GM12878 (cell line): Measurements from ENCODE around the gene DLX5. TPM values are rescaled to one million over a fixed set of nuclear protein-coding genes. Genes with fewer than 3 reads are reported as not detected.

Source experiments
- ELK1 ChIP-seq: IDR thresholded peaks from 2 replicates; pipeline ENCODE4 v1.6.1; 2012; ENCODE audit warnings: low read depth, low read length, improper control_type of control experiment
- KAT2A ChIP-seq: conservative IDR thresholded peaks from 2 replicates; pipeline ENCODE4 v1.6.1; 2011; ENCODE audit warnings: low read depth, low read length; ENCODE audit not compliant: control insufficient read depth
- TCF3 ChIP-seq: IDR thresholded peaks from 2 replicates; pipeline ENCODE4 v1.6.1; 2012; ENCODE audit warnings: low read depth, mild to moderate bottlenecking, low read length, borderline replicate concordance; ENCODE audit not compliant: insufficient read depth
- polyA plus RNA-seq, 11 experiments: library from polyadenylated mRNA; depleted of rRNA in 4 of 11; unstranded in 6 of 11; stranded (reverse) in 5 of 11; fragments of >200 nt; fragmentation: Nextera tagmentation in 4 of 11; fragmentation: Illumina TruSeq in 1 of 11; extraction: Ambion mirVana in 4 of 11; extraction: Trizol in 1 of 11; gene quantifications; 1 replicate in 1 of 11; 2 replicates in 10 of 11; pipeline versions ENCODE4 v1.2.1 to v1.2.3, GENCODE V29; 2011 to 2016; ENCODE audit warnings: inconsistent platforms in 2 of 11, missing spikeins in 2 of 11, low read depth in 1 of 11
- total RNA-seq, 4 experiments: library from RNA; depleted of rRNA in 3 of 4; stranded (reverse); fragments of >200 nt in 3 of 4; fragmentation: Illumina TruSeq in 1 of 4; extraction: Trizol in 1 of 4; gene quantifications; 2 replicates each; pipeline versions ENCODE4 v1.2.1 to v1.2.3, GENCODE V29; 2013 to 2021
- TF ChIP-seq, protein P1 (sequence below): IDR thresholded peaks from 2 replicates; pipeline ENCODE4 v1.6.1; 2012; ENCODE audit warnings: improper control_type of control experiment, low read depth, low read length; ENCODE audit not compliant: insufficient replicate concordance

Gene DLX5
- total and polyA plus RNA-seq, 10 of the 15 experiments (the other 5 are each of a cell fraction or from before 2014, with no cell fraction given), result not detected

DNA sequence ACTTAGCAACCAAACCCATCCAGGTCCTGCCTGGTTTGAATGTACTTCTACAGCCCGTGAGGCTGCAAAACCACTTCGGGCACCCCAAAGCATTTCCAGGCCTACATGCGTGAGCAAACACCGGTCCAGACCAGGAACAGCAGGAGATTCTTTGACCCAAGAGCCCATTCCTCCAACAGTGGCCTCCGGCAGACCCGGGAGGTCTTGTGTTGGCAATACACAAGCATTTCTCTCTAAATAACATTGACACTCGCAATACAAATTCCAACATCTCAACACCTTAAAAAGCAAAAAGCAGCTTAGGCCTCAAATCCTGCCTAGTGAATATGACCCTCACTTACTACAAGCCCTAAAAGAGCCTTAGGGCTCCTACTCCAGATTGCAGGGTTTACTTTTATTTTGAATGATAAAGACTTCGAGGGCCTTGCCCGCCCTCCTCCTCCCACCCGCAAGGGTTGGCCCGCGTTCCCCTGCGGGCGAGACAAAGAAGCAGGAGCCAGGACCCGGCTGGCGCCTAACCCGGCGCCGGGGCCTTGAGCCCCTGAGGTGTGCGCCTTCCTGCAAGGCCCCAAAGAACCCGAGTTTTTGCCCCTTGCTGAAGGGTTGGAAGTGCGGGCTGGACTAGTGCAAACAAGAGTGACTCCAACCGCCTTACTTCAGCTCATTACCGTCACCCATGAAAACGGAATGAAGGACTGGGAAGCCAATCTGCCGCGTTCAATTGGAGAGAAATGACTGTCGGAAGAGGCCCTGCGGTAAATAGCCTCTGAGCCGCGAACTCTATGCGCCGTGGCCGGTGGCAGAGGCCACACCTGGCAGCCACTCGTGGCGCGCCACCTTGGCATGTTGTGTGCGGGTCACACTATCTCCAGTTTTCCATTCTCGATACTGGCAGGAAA lies 22.7 kb downstream of the DLX5 start (continued):
- TF ChIP-seq, protein P1, sequence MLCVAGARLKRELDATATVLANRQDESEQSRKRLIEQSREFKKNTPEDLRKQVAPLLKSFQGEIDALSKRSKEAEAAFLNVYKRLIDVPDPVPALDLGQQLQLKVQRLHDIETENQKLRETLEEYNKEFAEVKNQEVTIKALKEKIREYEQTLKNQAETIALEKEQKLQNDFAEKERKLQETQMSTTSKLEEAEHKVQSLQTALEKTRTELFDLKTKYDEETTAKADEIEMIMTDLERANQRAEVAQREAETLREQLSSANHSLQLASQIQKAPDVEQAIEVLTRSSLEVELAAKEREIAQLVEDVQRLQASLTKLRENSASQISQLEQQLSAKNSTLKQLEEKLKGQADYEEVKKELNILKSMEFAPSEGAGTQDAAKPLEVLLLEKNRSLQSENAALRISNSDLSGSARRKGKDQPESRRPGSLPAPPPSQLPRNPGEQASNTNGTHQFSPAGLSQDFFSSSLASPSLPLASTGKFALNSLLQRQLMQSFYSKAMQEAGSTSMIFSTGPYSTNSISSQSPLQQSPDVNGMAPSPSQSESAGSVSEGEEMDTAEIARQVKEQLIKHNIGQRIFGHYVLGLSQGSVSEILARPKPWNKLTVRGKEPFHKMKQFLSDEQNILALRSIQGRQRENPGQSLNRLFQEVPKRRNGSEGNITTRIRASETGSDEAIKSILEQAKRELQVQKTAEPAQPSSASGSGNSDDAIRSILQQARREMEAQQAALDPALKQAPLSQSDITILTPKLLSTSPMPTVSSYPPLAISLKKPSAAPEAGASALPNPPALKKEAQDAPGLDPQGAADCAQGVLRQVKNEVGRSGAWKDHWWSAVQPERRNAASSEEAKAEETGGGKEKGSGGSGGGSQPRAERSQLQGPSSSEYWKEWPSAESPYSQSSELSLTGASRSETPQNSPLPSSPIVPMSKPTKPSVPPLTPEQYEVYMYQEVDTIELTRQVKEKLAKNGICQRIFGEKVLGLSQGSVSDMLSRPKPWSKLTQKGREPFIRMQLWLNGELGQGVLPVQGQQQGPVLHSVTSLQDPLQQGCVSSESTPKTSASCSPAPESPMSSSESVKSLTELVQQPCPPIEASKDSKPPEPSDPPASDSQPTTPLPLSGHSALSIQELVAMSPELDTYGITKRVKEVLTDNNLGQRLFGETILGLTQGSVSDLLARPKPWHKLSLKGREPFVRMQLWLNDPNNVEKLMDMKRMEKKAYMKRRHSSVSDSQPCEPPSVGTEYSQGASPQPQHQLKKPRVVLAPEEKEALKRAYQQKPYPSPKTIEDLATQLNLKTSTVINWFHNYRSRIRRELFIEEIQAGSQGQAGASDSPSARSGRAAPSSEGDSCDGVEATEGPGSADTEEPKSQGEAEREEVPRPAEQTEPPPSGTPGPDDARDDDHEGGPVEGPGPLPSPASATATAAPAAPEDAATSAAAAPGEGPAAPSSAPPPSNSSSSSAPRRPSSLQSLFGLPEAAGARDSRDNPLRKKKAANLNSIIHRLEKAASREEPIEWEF, result no peak
- TF ChIP-seq TCF3 (no peak), KAT2A (no peak), ELK1 (no peak)
